Ovary (tissue), 9 donors: Measurements from ENCODE around the gene SLCO3A1. TPM values are rescaled to one million over a fixed set of nuclear protein-coding genes. Genes with fewer than 3 reads are reported as not detected.

Experiments used
- DNase-seq, 5 donors: peaks; one replicate each; pipeline ENCODE4 v3.0.0-alpha.2; 2019 to 2020
- H3K27ac ChIP-seq, 2 donors: fragments of 200-600 bp; one replicate each; pipeline versions ENCODE4 v1.5.1 to v1.8.0; 2019 to 2022
- H3K27me3 ChIP-seq: fragments of 200-600 bp; one replicate; pipeline ENCODE4 v1.8.0; 2022
- H3K36me3 ChIP-seq: fragments of 200-600 bp; sonication (generic); one replicate; pipeline ENCODE4 v1.5.1; 2019
- H3K4me1 ChIP-seq: one replicate; pipeline ENCODE4 v1.8.1; 2013; ENCODE audit warnings: mild to moderate bottlenecking, moderate library complexity; ENCODE audit not compliant: insufficient read depth
- H3K4me3 ChIP-seq: fragments of 200-600 bp; sonication (generic); one replicate; pipeline ENCODE4 v1.5.1; 2017
- H3K9me3 ChIP-seq, 2 donors: fragments of 200-600 bp in 1 of 2; sonication (generic) in 1 of 2; one replicate each; pipeline versions ENCODE4 v1.5.1 to v1.8.1; 2013 to 2019; ENCODE audit warnings: mild to moderate bottlenecking in 1 of 2, moderate library complexity in 1 of 2
- EP300 ChIP-seq: sonication (generic); formaldehyde crosslinking; IDR thresholded peaks from one replicate; pipeline ENCODE4 v1.6.1; 2017; ENCODE audit warnings: antibody characterized with exemption
- POLR2A ChIP-seq: fragments of 450-650 bp; IDR thresholded peaks from one replicate; pipeline ENCODE4 v1.6.1; 2017; ENCODE audit warnings: antibody characterized with exemption, mild to moderate bottlenecking, moderate library complexity
- WGBS, 3 donors: extraction: QIAGEN DNeasy Blood & Tissue Kit in 1 of 3; methylation state at CpG; one replicate each; pipeline versions ENCODE4 v1.1.5 to v1.1.7; 2013 to 2017; 5-methylcytosine and 5-hydroxymethylcytosine counted together
- intact Hi-C, 4 donors: fragments of 100-400 bp; cut with DNase I; formaldehyde crosslinking; loops; one replicate each; pipeline versions ENCODE4 v1.11.0 to v1.15.1; 2022 to 2023
- polyA plus RNA-seq, 2 donors: library from polyadenylated mRNA; stranded (reverse); fragments of 200-250 nt in 1 of 2; fragments of 350-450 nt in 1 of 2; fragmentation: Illumina TruSeq in 1 of 2; extraction: RNeasy Lipid Tissue Mini Kit (QIAGEN cat#74804) in 1 of 2; gene quantifications; one replicate each; pipeline ENCODE4 v1.2.3, GENCODE V29; 2013 to 2014
- total RNA-seq, 7 donors: library from RNA; depleted of rRNA in 2 of 7; stranded (reverse); fragments of >200 nt in 2 of 7; fragmentation: NEBNext Ultra II Directional in 3 of 7; extraction: Animal tissue kit (Norgen Biotek cat#: 25700) in 3 of 7; gene quantifications; one replicate each; pipeline versions ENCODE4 v1.1.0 to v1.2.4, GENCODE V29; 2016 to 2023
- TF ChIP-seq, protein P1 (sequence below), 3 donors: fragments of 450-650 bp in 2 of 3; fragments of 200-600 bp in 1 of 3; IDR thresholded peaks; one replicate each; pipeline versions ENCODE4 v1.5.1 to v1.8.0; 2016 to 2022; ENCODE audit warnings: antibody characterized with exemption in 3 of 3, mild to moderate bottlenecking in 1 of 3
- donor health status: DM: no; HTN: no; CAD: no; lungs with moderate emphysema.
- donor health status: DM: no; HTN: no; CAD: no.
- donor health status: Bipolar disorder and iron deficiency.
- donor health status: DM: yes; HTN: yes; CAD: no.
- donor health status: DM: no; HTN: no; CAD: no.
- donor health status: DM: yes; HTN: yes; CAD: no.

Gene SLCO3A1
- total and polyA plus RNA-seq, 9 donors: 5.0 to 20.0 (median 12.5) TPM

- DNase-seq: peak; percentile 37 to 56 (median 41)
- Histone ChIP-seq H3K36me3 (no peaks in the 10 kb centered on the region), H3K9me3 (no peaks in the 10 kb centered on the region), H3K27ac (peak overlapping the region in 1 of 2 donors; percentile 66), H3K4me3 (no peak overlapping the region), H3K27me3 (no peaks in the 10 kb centered on the region), H3K4me1 (peaks cover 17% of the 10 kb centered on the region)
- WGBS, 3 donors: 25 to 35% (median 29%) methylated on average over 6 of the region's 6 CpGs
- TF ChIP-seq POLR2A: no peak
- no peak for TF ChIP-seq EP300
- intact Hi-C loops: no loop called here
These were observed 12.9 kb downstream of the SLCO3A1 start for GRCh38 chr15:91866371-91866905.

- TF ChIP-seq EP300 (no peak), POLR2A (no peak)
- TF ChIP-seq, protein P1, sequence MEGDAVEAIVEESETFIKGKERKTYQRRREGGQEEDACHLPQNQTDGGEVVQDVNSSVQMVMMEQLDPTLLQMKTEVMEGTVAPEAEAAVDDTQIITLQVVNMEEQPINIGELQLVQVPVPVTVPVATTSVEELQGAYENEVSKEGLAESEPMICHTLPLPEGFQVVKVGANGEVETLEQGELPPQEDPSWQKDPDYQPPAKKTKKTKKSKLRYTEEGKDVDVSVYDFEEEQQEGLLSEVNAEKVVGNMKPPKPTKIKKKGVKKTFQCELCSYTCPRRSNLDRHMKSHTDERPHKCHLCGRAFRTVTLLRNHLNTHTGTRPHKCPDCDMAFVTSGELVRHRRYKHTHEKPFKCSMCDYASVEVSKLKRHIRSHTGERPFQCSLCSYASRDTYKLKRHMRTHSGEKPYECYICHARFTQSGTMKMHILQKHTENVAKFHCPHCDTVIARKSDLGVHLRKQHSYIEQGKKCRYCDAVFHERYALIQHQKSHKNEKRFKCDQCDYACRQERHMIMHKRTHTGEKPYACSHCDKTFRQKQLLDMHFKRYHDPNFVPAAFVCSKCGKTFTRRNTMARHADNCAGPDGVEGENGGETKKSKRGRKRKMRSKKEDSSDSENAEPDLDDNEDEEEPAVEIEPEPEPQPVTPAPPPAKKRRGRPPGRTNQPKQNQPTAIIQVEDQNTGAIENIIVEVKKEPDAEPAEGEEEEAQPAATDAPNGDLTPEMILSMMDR (IDR thresholded peaks at IDR 0.05): no peak
- Histone ChIP-seq H3K4me3 (no peak overlapping the region), H3K36me3 (no peaks in the 10 kb centered on the region), H3K27ac (peak overlapping the region in 1 of 2 donors; percentile 66), H3K4me1 (peaks cover 17% of the 10 kb centered on the region), H3K9me3 (no peaks in the 10 kb centered on the region), H3K27me3 (no peaks in the 10 kb centered on the region)
- intact Hi-C loops: no loop called here
- peak; percentile 33 to 43 (median 40) for DNase-seq
- 34 to 48% (median 42%) methylated on average over 8 of the region's 8 CpGs for WGBS, 3 donors
These were observed 13.5 kb downstream of the SLCO3A1 start for GRCh38 chr15:91866971-91867372.

DNA sequence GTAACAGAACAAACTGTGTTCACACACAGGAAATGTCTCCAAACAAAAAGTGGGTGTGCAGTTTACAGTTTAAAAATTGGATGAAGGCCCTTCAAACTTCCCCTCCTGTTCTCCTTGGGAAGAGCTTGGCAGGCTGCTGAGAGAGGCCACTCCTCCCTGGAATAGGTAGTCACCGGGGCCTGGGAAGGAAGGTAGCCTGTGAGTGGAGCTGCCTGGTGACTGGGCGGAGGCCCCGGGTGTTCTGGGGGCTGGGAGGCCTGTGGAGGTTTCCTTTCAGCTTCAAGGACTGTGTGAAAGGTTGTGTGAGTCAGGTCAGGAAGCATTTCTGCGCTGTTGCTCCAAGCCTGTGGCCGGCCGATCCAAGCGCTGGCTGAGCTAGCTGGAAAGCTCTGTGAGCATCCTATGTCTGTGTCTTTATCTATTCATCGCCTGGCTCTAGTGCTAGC is 14.1 kb downstream of the SLCO3A1 start:
- no peaks in the 10 kb centered on the region for H3K36me3 ChIP-seq
- peak overlapping the region in 1 of 2 donors; percentile 66 for H3K27ac ChIP-seq
- H3K4me1 ChIP-seq: peaks cover 17% of the 10 kb centered on the region
- WGBS, 3 donors: 1 to 9% (median 1%) methylated on average over 8 of the region's 8 CpGs
- H3K4me3 ChIP-seq: no peak overlapping the region
- DNase-seq: peak; percentile 78 to 87 (median 81)
- TF ChIP-seq POLR2A (no peak), EP300 (no peak)
- TF ChIP-seq, protein P1 (IDR thresholded peaks at IDR 0.05): no peak
- H3K27me3 ChIP-seq: no peaks in the 10 kb centered on the region
- intact Hi-C loops: no loop called here
- no peaks in the 10 kb centered on the region for H3K9me3 ChIP-seq

DNA sequence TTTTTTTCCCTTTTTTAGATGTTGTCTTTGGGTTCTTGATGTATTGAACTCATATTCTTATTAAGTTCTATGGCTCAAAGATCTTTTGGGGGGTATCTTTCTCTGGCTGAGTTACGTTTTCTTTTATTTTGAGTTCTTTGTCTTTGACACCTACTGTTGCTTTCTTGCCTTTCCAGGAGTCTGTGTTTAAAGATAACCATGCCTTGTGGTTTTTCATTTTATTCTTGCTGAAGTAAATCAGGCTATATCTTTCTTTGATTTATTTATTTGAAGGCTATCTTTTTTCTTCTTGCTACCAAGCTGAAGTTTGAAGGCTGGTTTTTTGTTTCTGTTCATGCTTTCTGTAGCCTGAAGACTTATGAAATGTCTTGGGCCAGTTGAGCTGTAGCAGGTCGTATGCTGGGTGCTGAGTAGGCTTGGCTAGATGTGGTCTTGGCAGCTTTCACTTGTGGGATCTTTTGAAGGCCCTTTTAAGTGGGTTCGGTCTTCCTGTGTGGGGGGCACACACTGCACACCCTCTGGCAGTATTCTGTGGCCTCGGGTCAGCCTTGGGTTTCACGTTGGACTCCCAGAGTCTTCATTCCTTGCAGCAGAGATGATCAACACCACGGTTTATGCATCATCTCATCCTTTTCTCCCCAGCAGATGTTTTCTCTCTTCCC is 17.5 kb downstream of the SLCO3A1 start:
- DNase-seq: no peak
- intact Hi-C loops: no loop called here
- Histone ChIP-seq H3K27ac (no peak overlapping the region), H3K36me3 (no peaks in the 10 kb centered on the region), H3K4me1 (peaks cover 14% of the 10 kb centered on the region), H3K9me3 (no peaks in the 10 kb centered on the region), H3K27me3 (no peaks in the 10 kb centered on the region), H3K4me3 (no peak overlapping the region)
- WGBS, 3 donors: 67 to 76% (median 76%) methylated on average over 6 of the region's 6 CpGs
- TF ChIP-seq EP300 (no peak), POLR2A (no peak)
- TF ChIP-seq, protein P1 (IDR thresholded peaks at IDR 0.05): no peak

GRCh38 chr15:91871837-91872236 is 18.3 kb downstream of the SLCO3A1 start:
- TF ChIP-seq POLR2A (no peak), EP300 (no peak)
- TF ChIP-seq, protein P1 (IDR thresholded peaks at IDR 0.05): no peak
- intact Hi-C loops: no loop called here
- Histone ChIP-seq H3K36me3 (no peaks in the 10 kb centered on the region), H3K4me1 (peaks cover 9% of the 10 kb centered on the region), H3K4me3 (no peak overlapping the region), H3K27ac (no peak overlapping the region), H3K9me3 (no peaks in the 10 kb centered on the region), H3K27me3 (no peaks in the 10 kb centered on the region)
- 89 to 95% (median 92%) methylated on average over 5 of the region's 5 CpGs for WGBS, 3 donors
- no peak for DNase-seq
